ENCODE data around the gene ZNF778. TPM values are rescaled to one million over a fixed set of nuclear protein-coding genes. Genes with fewer than 3 reads are reported as not detected.
A peak's percentile ranks its signal among the peaks of the same experiment; 100 is the strongest.
"Not testable (repeated sequence)": the region's sequence is repeated elsewhere in the genome, so short reads cannot be mapped to it uniquely, and the experiment has no call there.

The ZNF778 gene
- total RNA-seq, 1 experiment from 2014 or later: 19.5 TPM

DNA sequence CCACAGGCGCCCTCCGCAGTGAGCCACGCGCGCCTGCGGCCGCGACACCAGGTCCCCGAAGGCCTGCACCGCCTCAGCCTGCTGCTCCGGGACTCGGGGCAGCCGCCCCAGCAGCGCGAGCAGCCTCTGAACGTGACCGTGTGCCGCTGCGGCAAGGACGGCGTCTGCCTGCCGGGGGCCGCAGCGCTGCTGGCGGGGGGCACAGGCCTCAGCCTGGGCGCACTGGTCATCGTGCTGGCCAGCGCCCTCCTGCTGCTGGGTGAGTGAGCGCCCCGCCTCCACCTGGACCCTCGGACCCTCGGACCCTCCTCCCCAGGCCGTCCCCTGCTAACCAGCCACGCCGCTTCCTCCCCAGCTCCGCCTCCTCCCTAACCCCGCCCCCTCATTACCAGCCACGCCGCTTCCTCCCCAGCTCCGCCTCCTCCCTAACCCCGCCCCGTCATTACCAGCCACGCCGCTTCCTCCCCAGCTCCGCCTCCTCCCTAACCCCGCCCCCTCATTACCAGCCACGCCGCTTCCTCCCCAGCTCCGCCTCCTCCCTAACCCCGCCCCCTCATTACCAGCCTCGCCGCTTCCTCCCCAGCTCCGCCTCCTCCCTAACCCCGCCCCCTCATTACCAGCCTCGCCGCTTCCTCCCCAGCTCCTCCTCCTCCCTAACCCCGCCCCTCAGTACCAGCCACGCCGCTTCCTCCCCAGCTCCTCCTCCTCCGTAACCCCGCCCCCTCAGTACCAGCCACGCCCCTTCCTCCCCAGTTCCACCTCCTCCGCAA lies 25.1 kb upstream of the ZNF778 start:
- intact Hi-C loops (cut with micrococcal nuclease): loop anchor here (1.0 kb wide), 1 partner anchor 21 kb away; the partner anchor contains the start of gene CDH15
- CTCF ChIA-PET: interaction anchor here (0.9 to 1.5 kb wide), 11 partner anchors 9 to 634 kb away, joined by 3 to 14 read pairs (median 5); partner anchors contain the start of genes CDH15 and ZNF778
- H3K9me2 ChIP-seq (ENCODE audit: insufficient read depth); H3K9me3 ChIP-seq (ENCODE audit: control insufficient read depth in 1 of 2, insufficient read depth in 1 of 2, low read depth in 1 of 2, low read length in 2 of 2); H3K36me3 ChIP-seq (ENCODE audit: control insufficient read depth in 1 of 2, insufficient read depth in 2 of 2, low read length in 2 of 2); H3K79me2 ChIP-seq (ENCODE audit: insufficient read depth, low read length); H3K27me3 ChIP-seq (ENCODE audit: insufficient read depth, low read length); H4K20me1 ChIP-seq (ENCODE audit: insufficient read depth); BruUV-seq (replicated peaks); H2AFZ ChIP-seq (ENCODE audit: low read depth, low read length, poor library complexity, severe bottlenecking): not testable (repeated sequence)
- peak overlapping the region; percentile 47 to 74 for H3K4me3 ChIP-seq (replicated peaks in 1 of 2; ENCODE audit: low read depth in 1 of 2, low read length in 2 of 2)
- peak; percentile 97 for DNase-seq (ENCODE audit: low read depth, low spot score)
- H3K4me2 ChIP-seq (ENCODE audit: low read length): peak overlapping the region; percentile 99
- POLR2A ChIA-PET: interaction anchor here (0.6 to 2.1 kb wide), 17 partner anchors 9 to 418 kb away, joined by 3 to 12 read pairs (median 4); partner anchors contain the start of genes APRT, CDH15 and ZNF778
- peak overlapping the region; percentile 83 for H3K9ac ChIP-seq (ENCODE audit: low read length)
- peak; percentile 64 for ATAC-seq
- RAD21 ChIA-PET (ENCODE audit: low non-redundant PET in 1 of 2, low total read pairs in 2 of 2, uncharacterized antibody in 2 of 2, unreplicated experiment in 2 of 2): interaction anchor here (0.6 to 1.4 kb wide), 5 partner anchors 9 to 25 kb away, joined by 3 to 8 read pairs (median 5); partner anchors contain the start of gene CDH15 (in 1 of the 2)
- H3K4me1 ChIP-seq (ENCODE audit: control insufficient read depth in 1 of 2, insufficient read depth in 2 of 2, low read length in 2 of 2): peaks cover 0 to 20% of the 10 kb centered on the region in 2 experiments; a peak in 2 of 4 replicates
- peak overlapping the region; percentile 76; the same call in 1 of the 2 replicates for H3K27ac ChIP-seq (ENCODE audit: low read depth, low read length)
- peak; percentile 55 for TF ChIP-seq SP1 (IDR thresholded peaks at IDR 0.05; ENCODE audit: low read depth)
- peak; percentile 42; the same call in 1 of the 2 replicates for TF ChIP-seq ZFX (IDR thresholded peaks at IDR 0.05)
- TF ChIP-seq POLR2AphosphoS5 (IDR thresholded peaks at IDR 0.05; ENCODE audit: low read depth, low read length): peak; percentile 51
- TF ChIP-seq EGR1 (IDR thresholded peaks at IDR 0.05; ENCODE audit: low read depth): peak; percentile 85

DNA sequence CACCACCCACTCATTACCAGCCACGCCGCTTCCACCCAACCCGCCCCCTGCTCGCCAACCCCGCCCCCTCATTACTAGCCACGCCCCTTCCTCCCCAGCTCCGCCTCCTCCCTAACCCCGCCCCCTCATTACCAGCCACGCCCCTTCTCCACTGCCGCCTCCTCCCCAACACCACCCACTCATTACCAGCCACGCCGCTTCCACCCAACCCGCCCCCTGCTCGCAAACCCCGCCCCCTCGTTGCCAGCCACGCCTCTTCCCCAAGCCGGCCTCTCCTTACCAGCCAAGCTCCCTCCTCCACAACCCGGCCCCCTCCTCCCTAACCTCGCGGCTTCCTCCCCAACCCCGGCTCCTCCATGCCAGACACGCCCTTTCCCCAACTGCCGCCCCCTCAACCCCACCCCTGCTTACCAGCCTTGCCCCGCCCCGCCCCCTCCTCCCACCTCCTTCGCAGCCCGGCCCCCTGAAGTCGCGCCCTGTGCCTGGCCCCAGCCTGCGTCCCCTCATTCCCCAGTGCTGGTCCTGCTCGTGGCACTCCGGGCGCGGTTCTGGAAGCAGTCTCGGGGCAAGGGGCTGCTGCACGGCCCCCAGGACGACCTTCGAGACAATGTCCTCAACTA lies 24.4 kb upstream of the ZNF778 start:
- H3K9me2 ChIP-seq (ENCODE audit: insufficient read depth): no peaks in the 10 kb centered on the region
- intact Hi-C loops (cut with micrococcal nuclease): loop anchor here (1.0 kb wide), 1 partner anchor 22 kb away; the partner anchor contains the start of gene CDH15
- ChIA-PET POLR2A (interaction anchor here (0.6 to 2.1 kb wide), 15 partner anchors 9 to 419 kb away, joined by 3 to 12 read pairs (median 4); partner anchors contain the start of genes APRT, CDH15 and ZNF778), RAD21 (ENCODE audit: low non-redundant PET in 1 of 2, low total read pairs in 2 of 2, uncharacterized antibody in 2 of 2, unreplicated experiment in 2 of 2) (interaction anchor here (0.6 to 1.4 kb wide), 5 partner anchors 9 to 250 kb away, joined by 4 to 8 read pairs (median 5); partner anchors contain the start of gene CDH15 (in 1 of the 2)), CTCF (interaction anchor here (0.9 to 1.5 kb wide), 11 partner anchors 8 to 634 kb away, joined by 3 to 14 read pairs (median 5); partner anchors contain the start of genes CDH15 and ZNF778)
- H3K79me2 ChIP-seq (ENCODE audit: insufficient read depth, low read length): no peaks in the 10 kb centered on the region
- no peaks in the 10 kb centered on the region for H4K20me1 ChIP-seq (ENCODE audit: insufficient read depth)
- BruUV-seq (replicated peaks): no TSS peak
- H2AFZ ChIP-seq (ENCODE audit: low read depth, low read length, poor library complexity, severe bottlenecking): no peak overlapping the region
- H3K4me2 ChIP-seq (ENCODE audit: low read length): peak overlapping the region; percentile 72
- peak; percentile 80 for ATAC-seq
- peak overlapping the region; percentile 19 to 26; a peak in 2 of 4 replicates for H3K4me3 ChIP-seq (replicated peaks in 1 of 2; ENCODE audit: low read depth in 1 of 2, low read length in 2 of 2)
- peak; percentile 94 for DNase-seq (ENCODE audit: low read depth, low spot score)
- peak overlapping the region; percentile 27; the same call in 1 of the 2 replicates for H3K9ac ChIP-seq (ENCODE audit: low read length)
- H3K36me3 ChIP-seq (ENCODE audit: control insufficient read depth in 1 of 2, insufficient read depth in 2 of 2, low read length in 2 of 2): no peaks in the 10 kb centered on the region
- H3K27ac ChIP-seq (ENCODE audit: low read depth, low read length): no peak overlapping the region; the same call in 1 of the 2 replicates
- no peaks in the 10 kb centered on the region for H3K9me3 ChIP-seq (ENCODE audit: control insufficient read depth in 1 of 2, insufficient read depth in 1 of 2, low read depth in 1 of 2, low read length in 2 of 2)
- H3K27me3 ChIP-seq (ENCODE audit: insufficient read depth, low read length): no peaks in the 10 kb centered on the region
- peaks cover 0 to 16% of the 10 kb centered on the region in 2 experiments; a peak in 2 of 4 replicates for H3K4me1 ChIP-seq (ENCODE audit: control insufficient read depth in 1 of 2, insufficient read depth in 2 of 2, low read length in 2 of 2)
- TF ChIP-seq SP1 (IDR thresholded peaks at IDR 0.05; ENCODE audit: low read depth): 0 out of 2 replicates have a peak, but pooled peaks have one; percentile 28
- no peak for TF ChIP-seq EGR1 (IDR thresholded peaks at IDR 0.05; ENCODE audit: low read depth)
